ENCODE data around the gene PGC. TPM values are rescaled to one million over a fixed set of nuclear protein-coding genes. Genes with fewer than 3 reads are reported as not detected.

The PGC gene
- total RNA-seq, 1 experiment from 2014 or later = not detected

DNA sequence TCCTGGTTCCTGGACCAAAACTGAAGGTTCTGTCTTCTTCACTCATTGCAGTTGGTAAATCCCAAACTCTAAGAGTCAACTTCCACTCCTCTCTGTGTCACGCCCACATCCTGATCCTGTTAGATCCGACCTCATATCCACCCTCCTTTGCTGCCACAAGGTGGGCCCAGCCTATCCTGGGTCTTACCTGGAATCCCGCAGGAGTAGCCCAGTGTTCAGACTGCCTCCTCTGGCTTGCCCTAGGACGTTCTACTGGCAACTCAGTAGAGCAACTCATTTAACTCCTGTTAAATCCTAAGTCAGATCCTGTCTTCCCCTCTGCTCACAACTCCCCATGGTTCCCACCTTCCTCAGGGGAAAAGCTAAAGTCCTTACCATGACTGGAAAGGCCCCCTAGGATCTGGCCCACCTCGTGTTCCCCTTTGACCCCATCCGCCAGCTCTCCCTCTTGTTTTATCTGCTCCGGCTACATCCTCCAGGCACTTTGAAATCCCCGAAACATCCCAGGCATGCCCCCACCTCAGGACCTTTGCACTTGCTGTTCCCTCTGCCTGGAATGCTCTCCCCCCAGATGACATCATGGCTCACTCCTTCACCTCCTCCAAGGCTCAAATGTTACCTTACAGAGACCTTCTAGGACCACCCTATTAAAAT, 55.6 kb downstream of the PGC start:
- DNase-seq = no peak
- peaks cover 28 to 31% of the 10 kb centered on the region in 2 experiments for H3K4me1 Mint-ChIP-seq
- Histone ChIP-seq H3K9ac (ENCODE audit: extremely low read depth, insufficient read length, low read length) (no peak overlapping the region), H3K4me1 (ENCODE audit: insufficient read depth, low read length) (peaks cover 7% of the 10 kb centered on the region; the same call in 1 of the 2 replicates), H4K20me1 (ENCODE audit: control insufficient read depth, insufficient read depth, insufficient read length) (peaks cover 4% of the 10 kb centered on the region), H3K9me3 (ENCODE audit: control insufficient read depth, low read depth, low read length) (no peaks in the 10 kb centered on the region), H3K18ac (ENCODE audit: insufficient read length, low read depth, low read length) (no peak overlapping the region), H3K27ac (ENCODE audit: insufficient read length, low read depth, low read length) (no peak overlapping the region), H3K79me2 (ENCODE audit: insufficient read depth, low read length) (no peaks in the 10 kb centered on the region), H3K23ac (ENCODE audit: insufficient read length, low read depth, low read length) (no peak overlapping the region), H2BK20ac (ENCODE audit: low read depth, low read length, poor library complexity, severe bottlenecking) (no peak overlapping the region), H2BK120ac (ENCODE audit: low read depth, low read length, poor library complexity, severe bottlenecking) (no peak overlapping the region), H3K27me3 (ENCODE audit: insufficient read depth, low read length) (no peaks in the 10 kb centered on the region), H2BK15ac (ENCODE audit: low read depth, low read length) (no peak overlapping the region), H3K4ac (ENCODE audit: low read depth, low read length) (no peak overlapping the region), H3K56ac (ENCODE audit: insufficient read length, low read depth, low read length) (no peak overlapping the region), H4K5ac (ENCODE audit: insufficient read length, low read depth, low read length) (no peak overlapping the region), H2BK5ac (ENCODE audit: insufficient read length, low read length) (no peak overlapping the region), H3K14ac (ENCODE audit: insufficient read depth, low read length) (no peak overlapping the region), H4K91ac (ENCODE audit: insufficient read length, low read depth, low read length) (no peak overlapping the region), H2AFZ (ENCODE audit: low read length) (no peak overlapping the region), H2BK12ac (ENCODE audit: insufficient read length, low read depth, low read length) (no peak overlapping the region), H3K23me2 (ENCODE audit: insufficient read length, low read depth, low read length, poor library complexity, severe bottlenecking) (no peaks in the 10 kb centered on the region), H4K8ac (replicated peaks; ENCODE audit: insufficient read length, low read depth, low read length) (no peak overlapping the region), H3K79me1 (ENCODE audit: insufficient read depth, low read depth, low read length, poor library complexity, severe bottlenecking) (no peaks in the 10 kb centered on the region), H3T11ph (ENCODE audit: low read length) (no peak overlapping the region), H2AK5ac (ENCODE audit: insufficient read length, low read length) (no peak overlapping the region), H3K4me2 (ENCODE audit: insufficient read depth, insufficient read length, low read length) (no peak overlapping the region)
- no peaks in the 10 kb centered on the region; a peak in 2 of 7 replicates for H3K36me3 Mint-ChIP-seq (ENCODE audit: insufficient read depth in 1 of 3, low read depth in 3 of 3)
- peaks cover 13% of the 10 kb centered on the region for H3K27me3 Mint-ChIP-seq (ENCODE audit: low read depth)
- WGBS (ENCODE audit: extremely low coverage, insufficient read length, low lambda C conversion rate) = no CpG with 5 or more reads among the region's 8 CpGs
- no peaks in the 10 kb centered on the region; a peak in 1 of 5 replicates for H3K9me3 Mint-ChIP-seq
- TF ChIP-seq, protein P1, sequence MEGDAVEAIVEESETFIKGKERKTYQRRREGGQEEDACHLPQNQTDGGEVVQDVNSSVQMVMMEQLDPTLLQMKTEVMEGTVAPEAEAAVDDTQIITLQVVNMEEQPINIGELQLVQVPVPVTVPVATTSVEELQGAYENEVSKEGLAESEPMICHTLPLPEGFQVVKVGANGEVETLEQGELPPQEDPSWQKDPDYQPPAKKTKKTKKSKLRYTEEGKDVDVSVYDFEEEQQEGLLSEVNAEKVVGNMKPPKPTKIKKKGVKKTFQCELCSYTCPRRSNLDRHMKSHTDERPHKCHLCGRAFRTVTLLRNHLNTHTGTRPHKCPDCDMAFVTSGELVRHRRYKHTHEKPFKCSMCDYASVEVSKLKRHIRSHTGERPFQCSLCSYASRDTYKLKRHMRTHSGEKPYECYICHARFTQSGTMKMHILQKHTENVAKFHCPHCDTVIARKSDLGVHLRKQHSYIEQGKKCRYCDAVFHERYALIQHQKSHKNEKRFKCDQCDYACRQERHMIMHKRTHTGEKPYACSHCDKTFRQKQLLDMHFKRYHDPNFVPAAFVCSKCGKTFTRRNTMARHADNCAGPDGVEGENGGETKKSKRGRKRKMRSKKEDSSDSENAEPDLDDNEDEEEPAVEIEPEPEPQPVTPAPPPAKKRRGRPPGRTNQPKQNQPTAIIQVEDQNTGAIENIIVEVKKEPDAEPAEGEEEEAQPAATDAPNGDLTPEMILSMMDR (conservative IDR thresholded peaks at IDR 0.05) = no peak
- H3K4me3 Mint-ChIP-seq = no peak overlapping the region
- no peak overlapping the region; a peak in 2 of 7 replicates for H3K27ac Mint-ChIP-seq

Data from H9 (cell line).